Trophoblast cell (in vitro differentiated cells and primary cell): ENCODE data around the gene PNPLA6.

Experiments used
- DNase-seq, 2 donors: peaks; one replicate each; pipeline ENCODE4 v3.0.0-alpha.2; 2016
- H2AFZ ChIP-seq: 2 replicates; pipeline ENCODE4 v1.6.1; 2013; ENCODE audit warnings: low read length, moderate library complexity, mild to moderate bottlenecking; ENCODE audit not compliant: insufficient read depth, poor library complexity
- H2AK5ac ChIP-seq: 2 replicates; pipeline ENCODE4 v1.6.1; 2013; ENCODE audit warnings: mild to moderate bottlenecking, low read length
- H2BK120ac ChIP-seq: 2 replicates; pipeline ENCODE4 v1.6.1; 2013; ENCODE audit warnings: low read length, mild to moderate bottlenecking, moderate library complexity; ENCODE audit not compliant: insufficient read depth, poor library complexity
- H2BK12ac ChIP-seq: 2 replicates; pipeline ENCODE4 v1.6.1; 2013; ENCODE audit warnings: mild to moderate bottlenecking, low read length, moderate library complexity
- H2BK5ac ChIP-seq: 2 replicates; pipeline ENCODE4 v1.6.1; 2013; ENCODE audit warnings: low read length, low read depth, moderate library complexity, mild to moderate bottlenecking; ENCODE audit not compliant: poor library complexity
- H3K14ac ChIP-seq: 2 replicates; pipeline ENCODE4 v1.6.1; 2013; ENCODE audit warnings: mild to moderate bottlenecking, low read length
- H3K18ac ChIP-seq: 2 replicates; pipeline ENCODE4 v1.6.1; 2013; ENCODE audit warnings: mild to moderate bottlenecking, low read length
- H3K23ac ChIP-seq: 2 replicates; pipeline ENCODE4 v1.6.1; 2013; ENCODE audit warnings: low read length
- H3K27ac ChIP-seq: 2 replicates; pipeline ENCODE4 v1.5.1; 2013; ENCODE audit warnings: low read depth, mild to moderate bottlenecking, inconsistent platforms, low read length, moderate library complexity
- H3K27me3 ChIP-seq: 2 replicates; pipeline ENCODE4 v1.6.1; 2013; ENCODE audit warnings: inconsistent platforms, mild to moderate bottlenecking, low read length, moderate library complexity; ENCODE audit not compliant: insufficient read depth
- H3K36me3 ChIP-seq, 2 experiments: 1 replicate in 1 of 2; 2 replicates in 1 of 2; pipeline ENCODE4 v1.6.1; 2013; ENCODE audit warnings: low read length in 2 of 2, mild to moderate bottlenecking in 2 of 2, moderate library complexity in 1 of 2; ENCODE audit not compliant: insufficient read depth in 2 of 2, control insufficient read depth in 1 of 2
- H3K4ac ChIP-seq: 2 replicates; pipeline ENCODE4 v1.6.1; 2013; ENCODE audit warnings: low read depth, mild to moderate bottlenecking, low read length, moderate library complexity
- H3K4me1 ChIP-seq, 2 experiments: 1 replicate in 1 of 2; 2 replicates in 1 of 2; pipeline ENCODE4 v1.6.1; 2013; ENCODE audit warnings: low read length in 2 of 2, mild to moderate bottlenecking in 2 of 2, moderate library complexity in 1 of 2; ENCODE audit not compliant: insufficient read depth in 2 of 2, control insufficient read depth in 1 of 2
- H3K4me2 ChIP-seq: 2 replicates; pipeline ENCODE4 v1.6.1; 2013; ENCODE audit warnings: inconsistent platforms, mild to moderate bottlenecking, low read length, moderate library complexity
- H3K4me3 ChIP-seq: 2 replicates; pipeline ENCODE4 v1.5.1; 2013; ENCODE audit warnings: mild to moderate bottlenecking, low read depth, low read length, inconsistent platforms
- H3K79me1 ChIP-seq: one replicate; pipeline ENCODE4 v1.6.1; 2013; ENCODE audit warnings: low read length
- H3K79me2 ChIP-seq: 2 replicates; pipeline ENCODE4 v1.6.1; 2013; ENCODE audit warnings: low read length, mild to moderate bottlenecking; ENCODE audit not compliant: control insufficient read depth, insufficient read depth, poor library complexity
- H3K9ac ChIP-seq: 2 replicates; pipeline ENCODE4 v1.6.1; 2013; ENCODE audit warnings: mild to moderate bottlenecking, low read length
- H3K9me3 ChIP-seq: 2 replicates; pipeline ENCODE4 v1.6.1; 2013; ENCODE audit warnings: low read depth, mild to moderate bottlenecking, control low read depth, inconsistent platforms, low read length; ENCODE audit not compliant: insufficient read depth
- H4K12ac ChIP-seq: 2 replicates; pipeline ENCODE4 v1.6.1; 2013; ENCODE audit warnings: low read depth, mild to moderate bottlenecking, low read length, moderate library complexity
- H4K8ac ChIP-seq: 2 replicates; pipeline ENCODE4 v1.6.1; 2013; ENCODE audit warnings: low read depth, mild to moderate bottlenecking, low read length, moderate library complexity
- H4K91ac ChIP-seq: one replicate; pipeline ENCODE4 v1.6.1; 2013; ENCODE audit warnings: low read depth, mild to moderate bottlenecking, low read length, moderate library complexity
- WGBS: extraction: QIAGEN DNeasy Blood & Tissue Kit; methylation state at CpG from one replicate; pipeline ENCODE4 v1.1.7; 2013; ENCODE audit warnings: missing lambda C conversion rate; ENCODE audit not compliant: insufficient read length, insufficient coverage; ENCODE audit errors: extremely low coverage; 5-methylcytosine and 5-hydroxymethylcytosine counted together

PNPLA6 gene

DNA sequence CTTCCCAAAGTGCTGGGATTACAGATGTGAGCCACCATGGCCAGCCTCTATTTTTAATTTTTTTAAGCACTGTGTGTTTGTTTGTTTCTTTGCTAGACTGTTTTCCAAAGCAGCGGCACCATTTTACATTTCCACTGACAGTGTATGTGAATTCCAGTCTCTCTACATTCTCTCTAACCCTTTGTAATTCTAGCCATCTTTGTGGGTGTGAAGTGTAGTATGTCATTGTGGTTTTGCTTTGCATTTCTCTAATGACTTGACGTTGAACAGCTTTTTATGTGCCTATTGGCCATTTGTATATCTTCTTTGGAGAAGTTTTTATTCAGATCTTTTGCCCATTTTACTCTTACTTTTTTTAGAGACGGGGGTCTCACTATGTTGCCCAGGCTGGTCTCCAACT, 11.6 kb downstream of the PNPLA6 start:
- Histone ChIP-seq H4K8ac (no peak overlapping the region), H4K91ac (no peak overlapping the region), H3K4me3 (no peak overlapping the region), H3K79me2 (no peaks in the 10 kb centered on the region), H3K18ac (no peak overlapping the region), H2AK5ac (no peak overlapping the region), H3K23ac (no peak overlapping the region), H3K79me1 (no peaks in the 10 kb centered on the region), H3K9me3 (no peaks in the 10 kb centered on the region), H3K4ac (no peak overlapping the region), H2BK120ac (no peak overlapping the region), H2AFZ (no peak overlapping the region), H3K14ac (no peak overlapping the region), H3K36me3 (peaks cover 27 to 31% of the 10 kb centered on the region in 2 experiments), H3K27ac (no peak overlapping the region), H3K4me2 (no peak overlapping the region), H3K4me1 (peaks cover 0 to 4% of the 10 kb centered on the region in 2 experiments), H3K9ac (no peak overlapping the region), H2BK5ac (no peak overlapping the region), H3K27me3 (no peaks in the 10 kb centered on the region), H4K12ac (no peak overlapping the region), H2BK12ac (no peak overlapping the region)
- no peak for DNase-seq
- no CpG with 5 or more reads among the region's 3 CpGs for WGBS

DNA sequence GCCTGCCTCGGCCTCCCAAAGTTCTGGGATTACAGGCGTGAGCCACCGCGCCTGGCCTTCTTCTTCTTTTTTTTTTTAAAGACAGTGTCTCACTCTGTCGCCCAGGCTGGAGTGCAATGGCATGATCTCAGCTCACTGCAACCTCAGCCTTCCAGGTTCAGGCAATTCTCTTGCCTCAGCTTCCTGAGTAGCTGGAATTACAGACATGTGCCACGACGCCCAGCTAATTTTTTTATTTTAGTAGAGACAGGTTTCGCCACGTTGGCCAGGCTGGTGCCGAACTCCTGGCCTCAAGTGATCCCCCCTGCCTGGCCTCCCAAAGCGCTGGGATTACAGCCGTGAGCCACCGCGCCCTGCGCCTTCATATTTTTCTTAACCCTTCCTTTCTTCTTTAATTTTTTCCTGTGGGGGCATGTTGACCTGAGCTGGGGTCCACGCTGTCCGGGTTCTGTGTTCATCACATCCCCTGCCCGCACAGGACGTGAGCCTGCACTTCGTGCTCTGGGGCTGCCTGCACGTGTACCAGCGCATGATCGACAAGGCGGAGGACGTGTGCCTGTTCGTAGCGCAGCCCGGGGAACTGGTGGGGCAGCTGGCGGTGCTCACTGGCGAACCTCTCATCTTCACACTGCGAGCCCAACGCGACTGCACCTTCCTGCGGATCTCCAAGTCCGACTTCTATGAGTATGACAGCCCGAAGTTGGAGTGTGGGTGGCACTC, 14.1 kb downstream of the PNPLA6 start:
- Histone ChIP-seq H3K23ac (no peak overlapping the region), H3K4me3 (no peak overlapping the region), H3K18ac (no peak overlapping the region), H3K9ac (no peak overlapping the region), H3K36me3 (peaks cover 20 to 23% of the 10 kb centered on the region in 2 experiments), H3K79me2 (no peaks in the 10 kb centered on the region), H3K4me1 (peaks cover 0 to 4% of the 10 kb centered on the region in 2 experiments), H3K14ac (no peak overlapping the region), H2AK5ac (no peak overlapping the region), H2BK12ac (no peak overlapping the region), H2BK120ac (no peak overlapping the region), H4K12ac (no peak overlapping the region), H3K79me1 (no peaks in the 10 kb centered on the region), H3K27ac (no peak overlapping the region), H3K9me3 (peaks cover 2% of the 10 kb centered on the region), H3K4me2 (no peak overlapping the region), H2BK5ac (no peak overlapping the region), H4K8ac (no peak overlapping the region), H2AFZ (no peak overlapping the region), H4K91ac (no peak overlapping the region), H3K4ac (no peak overlapping the region), H3K27me3 (no peaks in the 10 kb centered on the region)
- DNase-seq, result no peak
- WGBS, result no CpG with 5 or more reads among the region's 36 CpGs

- no peak overlapping the region for H3K4me3 ChIP-seq
- H3K18ac ChIP-seq, result no peak overlapping the region
- no peak overlapping the region for H2BK120ac ChIP-seq
- H3K27ac ChIP-seq, result no peak overlapping the region
- H3K4me2 ChIP-seq, result no peak overlapping the region
- no peak overlapping the region for H3K4ac ChIP-seq
- H2BK12ac ChIP-seq, result no peak overlapping the region
- WGBS, result no CpG with 5 or more reads among the region's 41 CpGs
- peaks cover 21 to 26% of the 10 kb centered on the region in 2 experiments for H3K36me3 ChIP-seq
- H3K79me2 ChIP-seq, result no peaks in the 10 kb centered on the region
- H3K23ac ChIP-seq, result no peak overlapping the region
- H3K27me3 ChIP-seq, result no peaks in the 10 kb centered on the region
- no peak overlapping the region for H3K9ac ChIP-seq
- no peak overlapping the region for H3K14ac ChIP-seq
- no peak overlapping the region for H4K91ac ChIP-seq
- H2AFZ ChIP-seq, result no peak overlapping the region
- H3K4me1 ChIP-seq, result peaks cover 0 to 4% of the 10 kb centered on the region in 2 experiments
- no peak overlapping the region for H2AK5ac ChIP-seq
- H3K9me3 ChIP-seq, result peaks cover 5% of the 10 kb centered on the region
- H4K8ac ChIP-seq, result peak overlapping the region; percentile 1
- no peak for DNase-seq
- no peak overlapping the region for H4K12ac ChIP-seq
- H2BK5ac ChIP-seq, result no peak overlapping the region
- no peaks in the 10 kb centered on the region for H3K79me1 ChIP-seq
These were observed 14.8 kb downstream of the PNPLA6 start for GRCh38 chr19:7550169-7550770.

DNA sequence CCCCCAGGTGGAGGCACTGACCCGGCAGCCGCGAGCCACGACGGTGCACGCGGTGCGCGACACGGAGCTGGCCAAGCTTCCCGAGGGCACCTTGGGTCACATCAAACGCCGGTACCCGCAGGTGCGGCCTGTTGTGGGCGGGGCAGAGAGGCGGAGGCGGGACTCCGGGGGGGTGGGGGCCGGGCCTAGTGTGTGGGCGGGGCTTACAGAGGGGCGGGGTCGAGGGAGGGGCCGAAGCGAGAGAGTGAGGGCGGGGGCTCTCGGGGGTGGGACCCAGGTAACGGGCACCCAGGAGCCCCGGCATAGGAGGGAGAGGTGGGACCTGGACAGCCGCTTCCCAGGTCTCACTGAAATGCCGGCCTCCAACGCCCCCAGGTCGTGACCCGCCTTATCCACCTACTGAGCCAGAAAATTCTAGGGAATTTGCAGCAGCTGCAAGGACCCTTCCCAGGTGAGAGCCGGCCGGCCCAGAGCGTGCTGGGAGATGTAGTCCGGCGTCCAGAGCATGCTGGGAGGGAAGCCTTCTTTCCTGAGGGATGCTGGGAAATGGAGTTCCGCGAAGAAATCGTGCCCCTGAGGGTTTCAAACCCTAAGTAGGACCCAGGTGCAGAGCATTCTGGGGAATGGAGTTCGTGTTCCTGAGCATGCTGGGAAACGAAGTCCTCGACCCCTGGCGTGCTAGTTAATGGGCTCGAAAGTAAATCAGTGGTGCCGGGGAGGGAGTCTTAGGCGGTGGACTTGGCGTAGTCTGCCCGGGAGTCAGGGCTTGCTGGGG, 15.7 kb downstream of the PNPLA6 start:
- no peak overlapping the region for H2AFZ ChIP-seq
- H4K91ac ChIP-seq, result no peak overlapping the region
- H3K4me3 ChIP-seq, result peak overlapping the region; percentile 71
- no peak overlapping the region for H3K4ac ChIP-seq
- no peak overlapping the region for H2AK5ac ChIP-seq
- DNase-seq, result peak; percentile 84
- H4K8ac ChIP-seq, result peak overlapping the region; percentile 68
- no CpG with 5 or more reads among the region's 51 CpGs for WGBS
- H2BK120ac ChIP-seq, result no peak overlapping the region
- no peak overlapping the region for H3K27ac ChIP-seq
- H3K79me1 ChIP-seq, result no peaks in the 10 kb centered on the region
- no peak overlapping the region for H3K9ac ChIP-seq
- no peak overlapping the region for H3K14ac ChIP-seq
- no peak overlapping the region for H2BK5ac ChIP-seq
- H3K36me3 ChIP-seq, result peaks cover 28% of the 10 kb centered on the region in 2 experiments
- H2BK12ac ChIP-seq, result no peak overlapping the region
- H4K12ac ChIP-seq, result no peak overlapping the region
- no peaks in the 10 kb centered on the region for H3K79me2 ChIP-seq
- no peak overlapping the region for H3K23ac ChIP-seq
- H3K4me2 ChIP-seq, result peak overlapping the region; percentile 60
- no peak overlapping the region for H3K18ac ChIP-seq
- H3K9me3 ChIP-seq, result peaks cover 5% of the 10 kb centered on the region
- peaks cover 0 to 4% of the 10 kb centered on the region in 2 experiments for H3K4me1 ChIP-seq
- H3K27me3 ChIP-seq, result no peaks in the 10 kb centered on the region
